ENCODE measurements around the gene SPON1.
"Not testable (repeated sequence)": the region's sequence is repeated elsewhere in the genome, so short reads cannot be mapped to it uniquely, and the experiment has no call there.

SPON1 gene

DNA sequence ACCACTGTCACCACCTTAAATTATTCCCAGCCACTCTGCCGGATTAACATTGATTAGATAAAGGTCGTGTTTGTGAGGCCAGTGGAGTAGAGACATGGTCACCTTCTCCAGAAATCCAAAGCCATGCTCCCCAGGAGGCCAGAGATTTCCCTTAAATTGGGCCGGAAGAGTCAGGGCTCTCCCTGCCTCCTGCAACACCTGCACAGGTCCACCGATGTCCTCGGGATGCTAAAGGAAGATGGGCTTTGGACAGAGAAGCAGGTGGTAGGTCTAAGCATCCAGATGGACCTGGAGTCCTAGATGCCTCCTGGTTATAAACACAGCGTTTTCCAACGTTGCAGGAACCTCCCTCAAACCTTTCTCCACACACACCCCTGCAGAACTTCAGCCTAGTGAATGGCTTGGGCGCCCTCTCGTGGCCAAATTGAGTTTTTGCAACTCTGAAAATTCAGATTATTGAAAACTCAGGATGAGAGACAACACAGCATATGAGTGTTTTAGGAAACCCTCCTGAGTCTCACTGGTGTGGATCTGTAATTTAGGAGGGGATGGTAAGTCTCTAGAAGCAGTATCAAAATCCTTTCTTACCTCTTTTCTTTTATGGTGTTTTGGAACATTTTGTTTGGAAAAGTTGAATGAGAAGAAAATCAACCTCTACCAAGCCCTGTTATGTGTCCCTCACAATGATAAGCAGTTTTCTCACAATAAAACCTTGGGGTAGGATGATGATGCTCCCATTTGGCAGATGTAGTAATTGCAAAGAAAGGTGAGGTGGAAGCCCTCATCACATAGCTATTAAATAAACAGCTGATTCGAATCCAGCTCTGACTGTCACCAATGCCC, 286.8 kb downstream of the SPON1 start:
- peak; percentile 37 for DNase-seq (ENCODE audit: low read depth)

DNA sequence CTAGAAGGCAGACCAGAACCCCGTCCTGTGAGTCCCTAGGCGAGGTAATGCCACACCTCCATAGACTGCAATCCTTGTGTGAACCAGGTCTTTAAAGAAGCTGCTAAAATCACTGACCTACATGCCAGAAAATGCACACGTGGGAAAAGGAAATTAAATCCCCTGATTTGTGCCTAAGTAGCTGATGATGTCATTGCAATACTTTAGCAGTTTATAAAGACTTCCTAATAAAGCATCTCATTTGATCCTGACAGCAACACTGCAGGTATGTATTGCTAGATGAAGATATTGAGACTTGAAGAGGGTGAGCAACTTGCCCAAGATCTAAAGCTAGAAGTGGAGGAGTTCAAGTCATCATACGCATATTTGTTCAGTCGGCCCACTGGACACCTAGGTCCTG, 289.2 kb downstream of the SPON1 start:
- DNase-seq (ENCODE audit: low read depth): no peak

DNA sequence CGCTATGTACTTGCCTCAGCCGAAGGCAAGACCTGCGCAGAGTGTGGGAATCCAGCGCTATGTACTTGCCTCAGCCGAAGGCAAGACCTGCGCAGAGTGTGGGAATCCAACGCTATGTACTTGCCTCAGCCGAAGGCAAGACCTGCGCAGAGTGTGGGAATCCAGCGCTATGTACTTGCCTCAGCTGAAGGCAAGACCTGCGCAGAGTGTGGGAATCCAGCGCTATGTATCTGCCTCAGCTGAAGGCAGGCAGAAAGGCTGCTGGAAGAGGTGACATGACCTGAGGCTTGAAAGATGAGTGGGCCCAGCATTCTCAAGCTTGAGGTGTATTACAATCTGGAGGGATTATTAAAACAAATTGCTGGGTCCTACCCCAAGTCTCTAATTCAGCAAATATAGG, 290.0 kb downstream of the SPON1 start:
- DNase-seq (ENCODE audit: low read depth): not testable (repeated sequence)

DNA sequence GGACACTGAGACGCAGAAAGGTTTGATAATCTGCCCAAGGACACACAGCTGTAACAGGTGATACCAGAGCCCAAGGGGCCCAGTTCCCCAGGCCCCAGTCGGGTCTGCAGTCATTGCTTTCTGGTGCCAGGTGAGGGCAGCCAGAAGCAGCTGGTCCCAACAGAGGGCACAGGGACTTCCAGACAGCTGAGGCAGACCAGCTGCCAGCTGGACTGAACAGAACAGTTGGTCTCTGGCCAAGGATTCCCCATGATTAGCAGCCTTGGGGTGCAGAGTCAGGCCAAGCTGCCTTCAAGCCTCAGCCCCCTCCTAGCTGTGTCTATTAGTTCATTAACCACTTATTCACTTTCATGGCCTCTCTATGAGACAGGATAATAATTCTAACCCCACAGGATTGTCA, 290.9 kb downstream of the SPON1 start:
- DNase-seq (ENCODE audit: low read depth): no peak

DNA sequence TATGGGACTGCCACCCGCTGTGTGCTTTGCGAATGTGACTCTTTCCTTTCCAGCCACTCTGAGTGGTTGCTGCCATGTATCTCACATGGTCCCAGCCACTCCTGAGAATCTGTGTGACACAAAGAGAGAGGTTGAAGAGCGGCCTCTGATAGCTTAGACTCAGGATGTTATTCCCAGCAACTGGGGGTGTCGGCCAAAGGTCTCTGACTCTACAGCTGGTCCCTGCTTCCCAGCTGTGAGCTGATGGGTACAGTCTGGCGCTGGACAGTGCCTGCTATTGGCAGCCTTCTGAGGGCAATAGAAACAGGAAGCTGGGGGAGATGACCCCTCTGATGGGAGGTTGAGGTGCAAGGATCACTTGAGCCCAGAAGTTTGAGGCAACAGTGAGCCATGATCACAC, 291.3 kb downstream of the SPON1 start:
- DNase-seq (ENCODE audit: low read depth): no peak

DNA sequence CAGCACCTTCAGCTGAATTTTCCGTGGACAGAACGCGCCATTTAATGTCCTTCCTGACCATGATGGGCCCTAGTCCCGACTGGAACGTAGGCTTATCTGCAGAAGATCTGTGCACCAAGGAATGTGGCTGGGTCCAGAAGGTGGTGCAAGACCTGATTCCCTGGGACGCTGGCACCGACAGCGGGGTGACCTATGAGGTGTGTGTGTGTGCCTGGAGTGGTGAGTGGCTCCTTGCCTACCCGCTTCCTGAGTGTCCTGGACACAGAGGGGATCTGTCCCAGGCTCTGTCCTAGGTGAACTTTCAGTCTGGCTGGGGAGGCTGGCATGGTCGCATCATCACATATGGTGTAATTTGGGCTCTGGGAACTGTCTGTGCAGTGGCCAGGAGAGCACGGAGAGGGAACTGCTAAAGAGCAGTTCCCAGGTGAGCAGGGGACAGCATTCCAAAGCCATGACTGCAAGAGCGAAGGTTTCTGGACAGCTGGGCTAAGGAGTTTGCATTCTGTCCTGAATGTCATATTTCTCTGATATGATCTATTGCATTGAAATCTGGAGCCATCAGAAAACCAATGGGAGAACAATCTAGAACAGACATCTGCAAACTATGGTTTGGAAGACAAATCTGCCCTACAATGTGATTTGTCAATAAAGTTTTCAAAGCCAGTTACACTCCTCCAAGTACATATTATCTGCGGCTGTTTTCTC, 292.2 kb downstream of the SPON1 start:
- no peak for DNase-seq (ENCODE audit: low read depth)

DNA sequence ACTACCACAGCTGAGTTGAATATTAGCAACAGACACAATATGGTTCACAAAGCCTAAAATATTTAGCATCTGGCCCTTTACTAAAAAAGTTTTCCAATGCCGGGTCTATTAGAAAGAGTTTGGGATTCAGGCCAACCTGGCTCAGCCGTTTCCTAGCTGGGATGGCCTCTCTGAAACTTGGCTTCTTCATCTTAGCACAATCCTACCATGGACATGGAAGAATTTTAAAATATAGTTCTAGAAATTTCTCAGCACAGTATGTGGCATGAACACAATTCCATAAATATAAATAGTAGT, 292.7 kb downstream of the SPON1 start:
- DNase-seq (ENCODE audit: low read depth): no peak

DNA sequence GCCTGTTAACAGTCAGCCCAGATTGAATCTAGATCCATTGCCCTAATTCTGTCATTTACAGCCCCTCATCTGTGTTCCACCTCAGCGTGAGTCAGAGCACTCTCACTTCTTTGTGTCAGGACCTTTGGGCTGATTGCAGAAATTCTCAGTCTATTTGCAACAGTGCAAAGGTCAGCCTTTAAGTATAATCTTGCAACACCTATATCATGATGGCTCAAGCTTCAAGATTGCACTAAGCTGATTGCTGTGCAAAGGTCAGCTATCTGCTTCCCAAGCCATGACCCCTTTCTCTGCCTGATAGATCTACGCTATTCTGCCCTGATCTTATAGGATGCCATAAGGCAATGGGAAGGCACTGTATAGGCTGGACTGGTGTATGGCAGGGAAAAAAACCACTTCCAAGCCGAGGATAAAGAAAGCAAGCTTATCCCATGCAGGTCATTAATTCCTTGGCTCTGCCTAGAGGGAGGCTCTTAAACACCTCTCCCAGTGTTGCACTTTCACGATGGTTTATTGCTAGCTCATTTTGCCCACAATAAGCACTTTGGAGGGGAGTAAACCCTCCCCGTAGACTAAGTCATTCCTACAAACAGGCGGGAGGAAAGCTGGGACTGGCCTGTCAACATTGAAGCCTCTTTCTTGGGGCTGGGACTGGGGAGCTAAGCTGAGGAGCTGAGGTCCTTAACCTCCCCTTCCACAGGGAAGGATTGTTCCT, 295.9 kb downstream of the SPON1 start:
- DNase-seq (ENCODE audit: low read depth): no peak

DNA sequence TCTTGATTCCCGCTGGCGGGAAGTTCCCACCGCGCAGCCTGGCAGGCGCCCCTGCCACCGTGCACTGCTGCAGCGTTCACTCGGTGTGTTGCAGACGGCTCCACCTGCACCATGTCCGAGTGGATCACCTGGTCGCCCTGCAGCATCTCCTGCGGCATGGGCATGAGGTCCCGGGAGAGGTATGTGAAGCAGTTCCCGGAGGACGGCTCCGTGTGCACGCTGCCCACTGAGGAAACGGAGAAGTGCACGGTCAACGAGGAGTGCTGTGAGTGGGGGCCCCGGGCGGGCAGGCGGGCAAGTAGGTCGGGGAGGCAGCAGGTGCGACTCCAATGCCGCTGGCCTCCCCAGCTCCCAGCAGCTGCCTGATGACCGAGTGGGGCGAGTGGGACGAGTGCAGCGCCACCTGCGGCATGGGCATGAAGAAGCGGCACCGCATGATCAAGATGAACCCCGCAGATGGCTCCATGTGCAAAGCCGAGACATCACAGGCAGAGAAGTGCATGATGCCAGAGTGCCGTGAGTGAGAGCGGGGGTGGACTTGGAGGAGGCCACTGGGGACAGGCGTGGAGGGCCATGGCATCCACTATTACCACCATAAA, 296.8 kb downstream of the SPON1 start:
- no peak for DNase-seq (ENCODE audit: low read depth)

DNA sequence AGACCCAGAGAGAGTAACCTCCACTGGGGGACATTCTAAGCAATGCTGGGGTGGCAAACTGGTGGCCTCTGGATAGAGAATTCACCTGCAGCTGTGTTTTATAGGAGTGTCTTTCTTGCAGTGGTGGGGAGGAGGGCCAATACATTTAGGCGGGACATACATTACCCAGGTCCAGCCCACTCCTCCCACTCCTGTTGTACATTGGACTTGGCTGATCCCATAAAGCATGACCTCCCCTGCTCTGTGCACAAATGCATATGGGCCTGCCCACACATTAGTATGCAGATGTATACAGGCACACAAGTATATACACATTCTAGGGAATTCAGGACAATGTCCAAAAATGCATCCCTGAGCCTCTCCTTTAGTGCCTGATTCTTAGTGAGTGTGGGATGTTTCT, 297.4 kb downstream of the SPON1 start:
- no peak for DNase-seq (ENCODE audit: low read depth)

DNA sequence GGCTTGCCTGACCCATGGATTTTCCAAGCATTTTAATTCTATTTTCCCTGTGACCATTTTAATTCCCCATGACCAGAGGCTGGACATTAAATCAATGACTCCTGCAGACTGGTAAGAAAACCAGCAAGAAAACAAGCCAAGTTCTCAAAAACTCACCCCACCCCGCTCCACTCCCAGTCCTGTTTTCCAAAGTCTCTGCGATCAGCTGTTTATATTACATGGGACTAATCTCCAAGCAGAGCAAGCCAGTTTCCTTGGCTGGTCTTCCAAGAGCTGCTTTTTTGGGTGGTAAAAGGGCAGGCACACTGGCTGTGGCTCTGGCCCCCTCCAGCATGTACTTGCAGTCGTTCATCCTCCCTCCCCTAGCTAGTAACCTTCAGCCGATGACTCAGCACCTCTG, 298.5 kb downstream of the SPON1 start:
- DNase-seq (ENCODE audit: low read depth): no peak

DNA sequence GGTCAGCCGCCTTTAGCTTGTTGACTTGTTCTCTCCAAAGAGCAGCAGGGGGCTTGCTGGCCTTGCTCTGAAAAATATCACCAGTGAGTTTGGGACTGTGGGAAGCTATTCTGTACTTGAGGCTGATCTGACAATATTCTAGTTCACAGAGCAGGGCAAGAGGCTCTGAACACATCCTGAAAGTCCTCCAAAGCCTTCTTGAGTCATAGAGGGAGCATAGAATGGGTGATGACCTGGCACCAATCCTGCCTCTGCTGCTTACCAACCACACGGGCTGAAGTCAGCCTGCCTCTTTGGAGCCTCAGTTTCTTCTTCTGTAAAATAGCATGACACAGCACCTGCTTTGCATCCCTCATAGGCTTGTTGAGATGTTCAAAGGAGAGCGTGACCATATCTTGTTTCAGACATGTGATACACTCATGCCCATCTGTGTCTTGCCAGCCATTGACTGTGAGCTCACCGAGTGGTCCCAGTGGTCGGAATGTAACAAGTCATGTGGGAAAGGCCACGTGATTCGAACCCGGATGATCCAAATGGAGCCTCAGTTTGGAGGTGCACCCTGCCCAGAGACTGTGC, 299.8 kb downstream of the SPON1 start:
- DNase-seq (ENCODE audit: low read depth): no peak

DNA sequence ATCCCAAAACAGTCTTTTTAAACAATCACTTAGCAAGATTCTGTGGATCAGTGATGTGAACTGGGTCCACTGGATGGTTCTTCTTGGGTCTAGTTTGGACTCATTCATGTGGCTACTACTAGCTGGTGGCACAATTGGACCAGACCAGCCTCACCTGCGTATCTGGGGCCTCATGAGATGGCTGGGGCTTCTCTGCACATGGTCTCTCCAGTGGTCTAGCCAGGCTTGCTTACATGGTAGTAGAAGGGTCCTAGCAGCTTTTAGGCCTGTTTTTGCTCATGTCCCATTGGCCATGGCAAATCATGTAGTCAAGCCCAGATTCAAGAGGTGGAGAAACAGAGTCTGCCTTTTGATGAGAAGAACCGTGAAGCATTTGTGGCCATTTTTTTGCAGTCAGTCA, 302.4 kb downstream of the SPON1 start:
- no peak for DNase-seq (ENCODE audit: low read depth)

DNA sequence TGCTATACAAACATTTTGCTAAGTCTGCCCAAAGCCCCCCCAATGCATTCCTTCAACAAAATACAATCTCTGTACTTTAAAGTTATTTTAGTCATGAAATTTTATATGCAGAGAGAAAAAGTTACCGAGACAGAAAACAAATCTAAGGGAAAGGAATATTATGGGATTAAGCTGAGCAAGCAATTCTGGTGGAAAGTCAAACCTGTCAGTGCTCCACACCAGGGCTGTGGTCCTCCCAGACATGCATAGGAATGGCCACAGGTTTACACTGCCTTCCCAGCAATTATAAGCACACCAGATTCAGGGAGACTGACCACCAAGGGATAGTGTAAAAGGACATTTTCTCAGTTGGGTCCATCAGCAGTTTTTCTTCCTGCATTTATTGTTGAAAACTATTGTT, 304.1 kb downstream of the SPON1 start:
- no peak for DNase-seq (ENCODE audit: low read depth)

DNA sequence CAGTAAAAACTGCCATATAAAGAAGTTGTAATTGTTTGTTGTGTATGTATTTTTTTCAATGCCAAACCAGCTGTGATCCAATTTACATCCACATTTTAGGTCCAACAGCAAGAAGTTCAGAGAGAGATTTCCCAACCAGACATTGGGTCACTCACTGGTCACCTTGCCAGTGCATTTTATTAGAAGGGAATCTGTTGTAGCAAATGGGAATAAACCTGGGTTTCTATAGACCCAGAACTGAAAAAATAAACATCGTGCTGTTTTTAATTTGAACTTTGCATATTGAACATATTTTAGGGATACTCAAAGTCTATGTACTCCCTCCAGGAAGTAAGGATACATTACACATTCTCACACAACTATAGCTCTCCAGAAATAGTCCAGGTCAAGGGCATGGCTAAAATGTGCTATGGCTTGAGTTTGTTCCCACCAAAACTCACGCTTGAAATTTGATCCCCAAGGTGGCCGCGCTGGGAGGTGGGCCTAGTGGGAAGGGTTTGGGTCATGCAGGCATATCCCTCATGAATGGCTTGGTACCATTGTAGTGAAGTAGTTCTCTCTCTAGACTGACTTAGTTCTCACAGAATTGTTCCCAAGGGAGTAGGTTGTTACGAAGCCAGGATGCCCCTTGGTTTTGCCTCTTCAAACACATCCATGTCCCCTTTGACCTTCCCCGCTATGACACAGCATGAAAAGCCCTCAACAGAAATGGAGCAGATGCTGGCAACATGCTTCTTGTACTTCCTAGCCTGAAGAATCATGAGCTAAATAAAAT, 305.5 kb downstream of the SPON1 start:
- DNase-seq (ENCODE audit: low read depth): no peak

DNA sequence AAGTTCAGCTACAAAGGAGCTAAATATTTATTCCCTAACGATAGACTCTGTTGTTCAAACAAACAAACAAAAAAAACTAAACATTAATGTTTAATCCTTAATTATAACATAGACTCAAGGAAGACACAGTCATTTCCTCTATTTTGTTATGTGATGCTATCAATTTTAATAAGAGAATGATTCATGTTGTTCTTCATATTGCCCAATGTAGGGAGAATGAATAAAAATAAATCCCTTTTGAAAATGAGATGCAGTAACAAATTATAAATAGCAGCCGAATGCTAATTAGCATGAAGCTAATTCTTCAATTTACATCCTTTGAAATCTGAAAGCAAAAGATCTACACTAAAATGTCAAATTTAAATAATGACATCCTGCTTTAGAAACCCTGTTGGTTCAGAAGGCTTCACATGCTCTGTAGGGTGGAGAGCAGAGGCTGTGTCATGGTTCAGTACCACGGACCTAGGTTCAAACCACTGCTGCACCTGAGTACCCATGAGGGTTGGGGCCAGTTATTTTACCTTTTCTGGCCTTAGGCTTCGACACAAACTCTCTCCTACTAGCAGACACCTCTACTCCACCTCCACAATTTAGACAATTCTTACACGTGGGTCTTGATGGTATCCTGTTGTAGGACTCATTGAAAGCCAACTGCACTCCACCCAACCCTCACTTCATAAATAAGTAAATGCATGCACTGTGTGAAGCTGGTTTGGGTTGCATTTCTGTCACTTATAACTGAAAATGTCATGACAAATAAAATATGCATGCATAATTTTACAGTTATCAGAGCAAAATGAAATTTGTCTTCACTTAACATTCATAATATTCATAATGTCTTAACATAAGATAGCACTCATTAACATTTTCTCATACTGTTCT, 307.4 kb downstream of the SPON1 start:
- no peak for DNase-seq (ENCODE audit: low read depth)

DNA sequence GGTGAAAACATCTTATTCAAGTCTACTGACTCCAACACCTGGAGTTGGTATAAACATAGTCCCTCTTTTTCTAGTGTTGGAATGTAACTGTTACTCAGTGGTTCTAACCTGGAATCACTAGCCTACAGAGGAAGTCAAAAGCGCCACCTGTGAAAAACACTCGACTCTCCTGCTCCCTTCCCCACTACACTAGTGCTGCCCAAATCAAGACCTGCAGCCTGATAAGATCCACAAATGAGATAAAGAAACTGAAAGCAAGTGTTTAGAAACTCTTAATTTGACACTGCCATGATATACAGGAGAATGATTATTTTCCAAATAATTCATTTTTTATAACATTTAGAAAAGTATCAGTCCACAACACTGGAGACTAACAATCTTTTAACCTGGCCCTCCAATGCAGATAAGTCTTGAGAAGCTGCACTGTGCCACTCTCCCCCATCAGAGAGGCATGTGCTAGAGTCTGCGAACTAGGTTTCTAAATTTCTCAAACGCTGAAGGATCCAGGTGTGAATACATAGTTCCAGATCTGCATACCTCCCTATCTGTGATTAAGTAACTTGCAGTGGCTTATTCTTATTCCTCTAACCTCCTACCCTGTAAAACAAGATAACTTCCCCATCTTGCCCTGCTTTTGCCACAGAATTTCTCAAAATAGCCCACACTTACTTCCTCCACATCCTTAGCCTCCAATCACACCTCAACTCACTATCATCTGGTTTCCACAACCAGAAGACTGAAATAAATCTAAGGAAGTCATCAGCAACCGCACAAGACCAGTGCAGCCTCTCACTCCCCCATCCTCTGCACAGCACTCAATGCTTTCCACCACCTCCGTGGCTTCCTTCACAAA, 308.4 kb downstream of the SPON1 start:
- no peak for DNase-seq (ENCODE audit: low read depth)

DNA sequence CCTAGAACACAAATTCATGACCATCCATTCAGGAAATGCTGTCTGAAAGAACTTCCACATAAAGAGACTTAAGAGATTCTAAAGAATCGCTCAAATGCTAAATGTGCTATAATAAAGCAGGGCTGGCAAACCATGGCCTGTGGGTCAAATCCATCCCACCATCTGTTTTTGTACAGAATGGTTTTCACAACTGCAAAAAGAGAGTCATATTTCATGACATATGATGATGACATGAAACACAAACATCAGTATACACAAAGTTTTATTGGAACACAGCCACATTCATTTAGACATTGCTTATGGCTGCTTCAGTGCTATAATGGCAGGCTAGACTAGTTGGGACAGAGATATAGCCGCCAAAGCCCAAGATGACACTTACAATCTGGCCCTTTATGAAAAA, 311.4 kb downstream of the SPON1 start:
- no peak for DNase-seq (ENCODE audit: low read depth)

DNA sequence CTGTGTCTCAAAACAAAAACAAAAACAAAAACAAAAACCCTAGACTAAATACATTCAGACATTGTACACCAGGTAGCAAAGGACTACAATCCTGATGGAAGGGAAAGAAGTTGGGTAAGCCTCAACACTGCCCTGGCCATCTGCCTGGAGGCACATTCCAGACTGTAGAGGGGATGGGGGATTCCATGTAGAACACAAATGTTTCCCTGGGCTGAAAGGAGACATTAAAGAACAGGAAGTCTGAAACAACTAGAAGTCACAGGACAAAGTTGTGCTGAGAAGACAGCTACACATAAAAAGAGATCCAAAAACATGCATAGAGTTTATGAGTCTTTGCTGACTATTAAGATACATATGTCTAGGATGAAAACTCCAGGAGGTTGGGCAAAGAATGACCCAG, 312.6 kb downstream of the SPON1 start:
- no peak for DNase-seq (ENCODE audit: low read depth)

DNA sequence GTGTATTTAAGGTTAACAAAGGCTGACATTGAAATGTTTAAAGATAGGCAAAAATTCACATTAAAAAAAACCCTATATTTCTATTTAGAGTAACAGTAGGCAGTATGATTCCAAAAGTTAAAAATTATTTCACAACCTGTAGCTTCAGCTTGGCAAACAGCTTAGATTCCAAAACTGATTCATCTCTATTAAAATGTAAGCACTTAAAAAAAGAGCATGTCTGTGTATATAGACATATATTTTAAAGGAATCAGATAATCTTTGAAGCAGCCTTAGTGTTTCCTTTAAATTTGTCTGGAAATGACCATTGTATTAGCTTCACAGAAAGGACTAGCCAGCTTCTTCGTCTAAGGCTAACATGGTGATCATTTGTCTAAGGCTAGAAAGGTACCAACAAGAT, 316.3 kb downstream of the SPON1 start:
- DNase-seq (ENCODE audit: low read depth): not testable (repeated sequence)
